NCI-H1092 treated with DMSO at 0.1 percent for 48 hours (cell line): ENCODE measurements around the gene AURKA.

Experiments used
- DNase-seq: peaks from one replicate; lab custom pipeline; 2025; lab: John Stamatoyannopoulos, UW

AURKA gene

GRCh38 chr20:56392132-56392880, at the start of gene AURKA, which contains the start of gene CSTF1:
TSS of gene AURKA (minus strand) at chr20:56392215. CDS start at chr20:56388197, 4,018 bp downstream.
TSS of gene CSTF1 (plus strand) at chr20:56392645. CDS start at chr20:56395553, 2,908 bp downstream.
- peak; percentile 97 for DNase-seq

DNA sequence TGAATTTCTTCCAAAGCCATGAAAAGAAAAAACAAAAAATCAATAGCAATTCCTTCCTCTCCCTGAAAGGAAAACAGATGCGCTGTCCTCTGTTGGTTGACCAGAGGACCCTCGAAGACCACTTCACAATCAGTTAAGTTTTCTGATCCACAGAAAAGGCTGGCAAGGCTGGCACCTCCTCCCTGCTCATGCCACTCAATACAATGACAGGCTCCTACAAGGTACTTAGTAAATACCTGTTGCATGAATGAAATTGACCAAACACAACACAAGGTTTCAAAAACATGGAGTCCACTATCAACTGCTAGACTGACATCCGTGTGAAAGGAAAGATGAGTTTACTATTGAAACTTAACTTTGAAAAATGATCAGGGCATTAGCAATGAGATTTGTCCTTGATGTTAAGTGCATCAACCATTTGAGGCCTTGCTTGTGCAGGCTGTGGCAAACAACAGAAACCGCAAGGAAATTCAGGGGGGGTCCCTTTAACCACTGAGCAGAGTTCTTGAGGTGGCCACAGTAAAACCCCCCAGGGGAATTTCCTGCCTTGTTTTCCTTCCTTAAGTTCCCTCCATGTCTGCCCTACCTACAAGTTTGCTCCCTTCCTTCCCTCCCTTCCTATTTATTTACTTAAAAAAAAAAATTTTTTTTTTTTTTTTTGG, 48.5 kb upstream of the AURKA start:
- no peak for DNase-seq

- DNase-seq: no peak
Observed at GRCh38 chr20:56439771-56440291, 47.8 kb upstream of the AURKA start.

DNA sequence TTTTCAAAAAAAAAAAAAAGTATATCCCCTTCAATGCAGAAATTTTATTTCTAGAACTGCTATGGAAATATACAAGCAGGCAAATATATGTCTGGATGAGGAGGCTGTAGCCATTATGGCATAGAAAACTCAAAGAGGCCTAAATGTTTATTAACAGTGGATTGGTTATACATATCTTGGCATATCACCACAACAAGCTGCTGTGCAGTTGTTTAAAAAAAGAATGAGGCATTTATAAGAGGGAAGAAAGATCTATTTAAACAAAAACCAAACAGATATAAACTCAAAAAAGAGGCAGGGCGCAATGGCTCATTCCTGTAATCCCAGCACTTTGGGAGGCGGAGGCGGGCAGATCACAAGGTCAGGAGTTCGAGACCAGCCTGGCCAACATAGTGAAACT, 46.3 kb upstream of the AURKA start:
- no peak for DNase-seq

DNA sequence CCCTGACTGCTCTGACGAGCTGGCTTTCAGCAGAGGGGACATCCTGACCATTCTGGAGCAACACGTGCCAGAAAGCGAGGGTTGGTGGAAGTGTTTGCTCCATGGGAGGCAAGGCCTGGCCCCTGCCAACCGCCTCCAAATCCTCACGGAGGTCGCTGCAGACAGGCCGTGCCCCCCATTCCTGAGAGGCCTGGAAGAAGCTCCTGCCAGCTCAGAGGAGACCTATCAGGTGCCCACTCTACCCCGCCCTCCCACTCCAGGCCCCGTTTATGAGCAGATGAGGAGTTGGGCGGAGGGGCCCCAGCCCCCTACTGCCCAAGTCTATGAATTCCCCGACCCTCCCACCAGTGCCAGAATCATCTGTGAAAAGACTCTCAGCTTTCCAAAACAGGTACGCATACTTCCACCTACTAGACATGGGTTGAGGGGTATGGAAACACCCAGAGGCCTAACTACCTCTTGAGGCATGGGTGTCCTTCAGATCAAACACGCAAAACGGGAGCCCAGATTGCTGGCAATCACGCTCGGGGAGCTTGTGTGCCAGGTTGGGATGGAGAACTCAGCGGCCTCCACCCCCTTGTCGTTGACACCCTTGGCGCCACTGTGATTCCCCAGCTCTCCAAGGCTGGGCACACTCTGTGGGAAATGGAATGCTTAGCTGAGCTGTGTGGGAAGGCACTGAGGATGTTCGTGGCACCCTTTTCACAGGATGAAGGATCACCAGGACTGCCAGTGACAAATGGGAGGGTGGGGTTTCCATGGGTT, 45.4 kb upstream of the AURKA start:
- no peak for DNase-seq

GRCh38 chr20:56433880-56434255, 41.9 kb upstream of the AURKA start:
- no peak for DNase-seq

- DNase-seq: no peak
Observed at GRCh38 chr20:56433221-56433879, 41.3 kb upstream of the AURKA start.

- DNase-seq: no peak
Observed at GRCh38 chr20:56431471-56431870, 39.5 kb upstream of the AURKA start.

DNA sequence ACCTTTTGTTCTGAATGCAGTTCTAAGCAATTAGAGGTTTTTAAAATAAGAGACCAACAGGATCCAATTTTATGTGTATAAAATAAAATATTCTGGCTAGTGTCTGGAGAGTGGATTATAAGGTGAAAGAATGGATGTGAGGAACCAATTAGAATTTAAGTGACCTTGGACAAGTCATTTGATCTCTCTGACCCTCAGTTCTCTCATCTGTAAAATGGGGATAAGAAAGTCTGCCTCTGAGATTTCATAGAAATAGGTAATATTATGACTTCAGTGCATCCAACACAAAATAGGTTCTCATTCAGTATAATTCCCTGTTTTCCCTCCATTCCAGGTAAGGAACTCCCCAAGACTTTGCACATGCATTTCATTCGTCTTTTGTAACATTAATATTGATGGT, 38.9 kb upstream of the AURKA start:
- no peak for DNase-seq

DNA sequence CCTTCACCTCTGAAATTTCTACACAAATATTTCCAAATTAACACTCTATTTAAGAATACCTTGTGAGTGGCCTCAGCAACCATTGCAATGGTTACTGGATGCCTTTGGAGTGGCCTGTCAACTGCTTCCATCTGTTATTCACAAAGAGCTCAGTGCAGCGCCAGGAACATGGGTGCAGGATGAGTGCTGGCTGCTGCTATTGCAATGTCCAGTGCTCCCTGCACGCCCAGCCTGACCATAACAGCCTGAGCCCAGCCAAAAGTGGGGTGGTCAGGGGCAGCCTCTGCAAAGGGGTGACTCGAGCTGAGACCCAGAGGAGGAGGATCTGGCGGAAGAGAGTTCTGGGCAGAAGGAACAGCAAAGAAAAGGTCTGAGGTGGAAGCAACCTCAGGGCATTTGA, 38.4 kb upstream of the AURKA start:
- no peak for DNase-seq

DNA sequence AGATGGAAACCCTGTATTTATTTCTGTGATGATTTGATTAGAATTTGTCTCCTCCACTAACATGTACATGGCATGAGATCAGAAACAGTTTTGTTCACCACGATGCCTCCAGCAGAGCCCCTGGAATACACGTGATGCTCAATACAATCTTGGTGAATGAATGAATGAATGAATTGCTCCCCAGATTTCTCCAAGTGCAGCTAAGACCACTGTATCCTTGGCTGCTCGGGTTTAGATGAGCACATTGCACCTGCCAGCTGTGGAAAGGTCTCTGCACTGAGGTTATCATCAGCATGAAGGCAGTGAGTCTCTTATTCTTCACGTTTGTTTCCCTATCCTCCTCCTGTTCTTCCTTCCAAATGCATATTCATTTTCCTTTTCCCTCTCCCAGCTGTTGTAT, 37.9 kb upstream of the AURKA start:
- DNase-seq: no peak

GRCh38 chr20:56429502-56429901, 37.5 kb upstream of the AURKA start:
- no peak for DNase-seq

DNA sequence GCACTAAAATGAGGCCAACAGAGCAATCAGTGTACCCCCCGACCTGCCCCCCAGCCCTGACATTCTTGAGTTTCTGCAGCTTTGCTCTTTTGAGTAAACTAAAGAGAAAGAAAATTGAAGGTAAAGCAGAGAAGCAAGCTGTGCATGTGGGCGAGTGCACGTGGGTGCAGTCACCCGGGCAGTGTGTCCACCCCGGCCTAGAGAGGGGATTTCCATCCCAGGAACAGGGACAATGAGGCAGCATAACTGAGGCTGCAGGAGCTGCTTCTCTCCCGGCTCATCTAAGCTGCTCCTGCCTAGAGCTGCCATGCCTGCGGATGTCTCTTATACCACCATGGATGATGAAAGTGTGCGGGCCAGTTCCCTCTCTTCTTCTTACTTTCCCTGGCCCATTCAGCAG, 36.9 kb upstream of the AURKA start:
- no peak for DNase-seq

GRCh38 chr20:56428410-56428809, 36.4 kb upstream of the AURKA start:
- DNase-seq: no peak

- DNase-seq: no peak
Observed at GRCh38 chr20:56427797-56428196, 35.8 kb upstream of the AURKA start.

DNA sequence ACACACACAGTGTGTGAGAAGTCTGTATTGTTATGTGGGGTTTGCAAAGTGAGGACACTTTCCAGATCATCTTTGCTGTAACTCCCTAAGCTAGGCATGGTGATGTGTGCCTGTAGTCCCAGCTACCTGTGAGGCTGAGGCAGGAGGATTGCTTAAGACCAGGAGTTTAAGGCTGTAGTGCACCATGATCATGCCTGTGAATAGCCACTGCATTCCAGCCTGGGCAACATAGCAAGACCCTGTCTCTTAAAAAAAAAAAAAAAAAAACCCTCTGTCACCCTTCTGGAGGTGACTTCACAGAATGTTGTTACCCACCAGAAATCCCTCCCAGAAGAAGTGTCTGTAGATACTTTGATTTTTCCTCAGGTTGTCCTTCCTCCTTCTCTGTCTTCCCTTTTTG, 34.9 kb upstream of the AURKA start:
- DNase-seq: no peak

DNA sequence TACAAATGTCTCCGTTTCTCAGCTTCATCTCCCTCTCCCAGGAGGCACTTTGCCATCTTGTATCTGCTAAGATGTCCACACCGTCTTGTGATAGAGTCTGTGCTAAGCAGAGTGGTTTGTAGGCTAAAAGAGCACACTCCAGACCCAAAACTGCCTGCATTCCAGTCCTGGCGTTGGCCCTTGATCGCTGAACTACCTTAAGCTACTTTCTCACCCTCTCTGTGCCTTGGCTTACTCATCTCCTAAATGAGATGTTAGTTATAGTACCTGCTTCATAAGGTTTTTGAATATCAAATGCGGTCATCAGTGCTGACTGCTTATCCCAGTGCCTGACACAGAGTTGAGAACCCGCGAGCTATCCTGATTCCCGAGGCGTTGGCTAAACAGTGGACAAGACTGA, 34.0 kb upstream of the AURKA start:
- no peak for DNase-seq

DNA sequence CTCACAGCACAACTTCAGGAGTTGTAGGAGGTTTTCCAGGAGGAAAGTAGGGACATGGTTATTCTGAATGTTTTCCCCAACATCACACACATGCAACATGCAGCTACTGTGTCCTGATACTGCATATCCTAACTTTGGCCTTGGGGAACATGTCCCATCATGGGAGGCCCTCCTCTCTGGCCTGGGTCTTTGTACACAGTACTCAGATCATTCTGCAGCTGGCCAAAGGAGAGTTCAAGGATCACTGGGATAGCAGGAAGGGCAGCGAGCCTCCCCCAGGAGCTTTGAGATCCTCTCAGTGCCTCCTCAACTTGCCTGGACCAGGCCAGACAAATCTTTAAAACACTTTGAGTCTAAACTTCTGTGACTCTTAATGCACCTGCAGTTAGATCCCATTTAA, 32.9 kb upstream of the AURKA start:
- DNase-seq: no peak

GRCh38 chr20:56423886-56424285, 31.9 kb upstream of the AURKA start:
- no peak for DNase-seq

DNA sequence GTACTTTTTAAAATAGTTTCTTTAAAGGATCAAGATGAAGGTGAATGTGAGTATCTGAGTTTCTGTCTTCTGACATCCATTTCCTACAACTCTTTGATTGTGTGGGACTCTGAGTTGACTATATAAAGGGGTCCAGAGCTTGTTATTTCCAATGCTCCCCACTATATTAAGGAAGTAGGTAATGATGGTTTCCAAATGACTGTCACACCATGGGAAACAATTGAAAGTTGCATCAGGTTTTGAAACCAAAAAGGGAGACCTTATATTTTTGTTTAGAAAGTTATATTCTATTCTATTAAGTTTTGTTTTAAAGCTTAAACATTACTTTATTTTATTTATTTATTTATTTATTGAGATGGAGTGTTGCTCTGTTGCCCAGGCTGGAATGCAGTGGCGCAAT, 31.2 kb upstream of the AURKA start:
- no peak for DNase-seq

DNA sequence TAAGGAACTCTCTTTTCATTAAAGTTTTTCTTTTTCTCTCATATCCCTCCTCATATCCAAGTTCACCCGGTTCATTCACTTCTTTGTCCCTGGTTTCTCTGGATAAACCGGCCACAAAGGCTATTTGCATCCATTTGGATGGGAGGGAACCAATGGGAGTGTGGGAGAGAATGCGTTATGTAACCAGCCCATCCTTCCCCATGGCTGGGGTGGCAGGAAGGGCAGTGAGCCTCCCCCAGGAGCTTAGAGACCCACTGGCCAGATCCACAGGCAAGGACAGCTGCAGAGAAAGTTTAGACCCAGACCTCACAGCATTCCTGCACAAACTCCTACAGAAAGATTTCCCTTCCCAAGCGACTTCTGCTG, 30.8 kb upstream of the AURKA start:
- no peak for DNase-seq

- DNase-seq: no peak
Observed at GRCh38 chr20:56422076-56422823, 30.2 kb upstream of the AURKA start.
